Ecto neural progenitor cell (in vitro differentiated cells): ENCODE results near the gene NFS1.
"Not testable (repeated sequence)": the region's sequence is repeated elsewhere in the genome, so short reads cannot be mapped to it uniquely, and the experiment has no call there.

ENCODE experiments used
- DNase-seq: peaks from one replicate; pipeline ENCODE4 v3.0.0-alpha.2; 2018; ENCODE audit warnings: low spot score

NFS1 gene

GRCh38 chr20:35708502-35708901 is 9.3 kb upstream of the NFS1 start:
- DNase-seq = no peak

- DNase-seq = not testable (repeated sequence)
Observed at GRCh38 chr20:35706591-35707529, 7.7 kb upstream of the NFS1 start.

GRCh38 chr20:35705894-35706293 is 6.7 kb upstream of the NFS1 start:
- DNase-seq = not testable (repeated sequence)

- no peak for DNase-seq
Observed at GRCh38 chr20:35704514-35705261, 5.5 kb upstream of the NFS1 start.

- DNase-seq = no peak
Observed at GRCh38 chr20:35702824-35703695, 3.9 kb upstream of the NFS1 start.

GRCh38 chr20:35702051-35702823 is 3.1 kb upstream of the NFS1 start:
- DNase-seq = no peak

- DNase-seq = no peak
Observed at GRCh38 chr20:35700625-35701148, 1.5 kb upstream of the NFS1 start.

- DNase-seq = no peak
Observed at GRCh38 chr20:35699957-35700624, 939 bp upstream of the NFS1 start.

GRCh38 chr20:35698298-35699126 is 640 bp downstream of the NFS1 start:
- DNase-seq = no peak

GRCh38 chr20:35697696-35698297 is 1.4 kb downstream of the NFS1 start:
- no peak for DNase-seq

- no peak for DNase-seq
Observed at GRCh38 chr20:35695978-35696377, 3.2 kb downstream of the NFS1 start.

- no peak for DNase-seq
Observed at GRCh38 chr20:35695245-35695749, 3.9 kb downstream of the NFS1 start.

GRCh38 chr20:35690265-35690664 is 8.9 kb downstream of the NFS1 start:
- DNase-seq = no peak

- not testable (repeated sequence) for DNase-seq
Observed at GRCh38 chr20:35686872-35687271, 12.3 kb downstream of the NFS1 start.

- DNase-seq = not testable (repeated sequence)
Observed at GRCh38 chr20:35685368-35685767, 13.8 kb downstream of the NFS1 start.

- DNase-seq = no peak
Observed at GRCh38 chr20:35681960-35682359, 17.2 kb downstream of the NFS1 start.

GRCh38 chr20:35680452-35681183 is 18.5 kb downstream of the NFS1 start:
- no peak for DNase-seq

- DNase-seq = no peak
Observed at GRCh38 chr20:35674921-35675320, 24.2 kb downstream of the NFS1 start.
